HCT116 (cell line): ENCODE measurements around the gene CCDC107. TPM values are rescaled to one million over a fixed set of nuclear protein-coding genes. Genes with fewer than 3 reads are reported as not detected.

Experiments used
- ATAC-seq: fragments of 200-7000 bp; cut with Tn5 transposase; 2 replicates; pipeline ENCODE4 v1.9.1; 2020; ENCODE audit warnings: mild to moderate bottlenecking, moderate library complexity
- BruUV-seq: library from RNA; stranded (reverse); fragments of 400-500 nt; replicated peaks from 2 replicates; lab custom pipeline; 2021; lab: Mats Ljungman, UMichigan
- CTCF ChIA-PET: fragments of 300-600 bp; sonication (Branson Sonifier 250); formaldehyde crosslinking; loops from one replicate; lab custom pipeline; 2021; ENCODE audit warnings: antibody characterized with exemption; lab: Charles Lee
- POLR2A ChIA-PET: fragments of 300-600, 350-600 bp; sonication (Branson Sonifier 250); formaldehyde crosslinking; loops from one replicate; lab custom pipeline; 2021; ENCODE audit warnings: antibody characterized with exemption; lab: Charles Lee
- RAD21 ChIA-PET, 2 experiments: fragments of 300-600 bp; sonication (Branson Sonifier 250); formaldehyde crosslinking; loops; one replicate each; lab custom pipeline; 2023; ENCODE audit warnings: low total read pairs in 2 of 2; ENCODE audit not compliant: uncharacterized antibody in 2 of 2, unreplicated experiment in 2 of 2, low non-redundant PET in 1 of 2; lab: Charles Lee
- DNase-seq: peaks from one replicate; pipeline ENCODE4 v3.0.0-alpha.2; 2010; ENCODE audit warnings: low read depth, low spot score
- H2AFZ ChIP-seq: fragments of 200-600 bp; shearing (Covaris generic), sonication (generic); 2 replicates; pipeline ENCODE4 v1.6.1; 2017; ENCODE audit warnings: low read depth, mixed run types, mixed read lengths, antibody characterized with exemption, low read length; ENCODE audit not compliant: poor library complexity, severe bottlenecking
- H3K27ac ChIP-seq: 2 replicates; pipeline ENCODE4 v1.5.1; 2012; ENCODE audit warnings: low read depth, low read length
- H3K27me3 ChIP-seq: fragments of 200-600 bp; sonication (generic); 2 replicates; pipeline ENCODE4 v1.6.1; 2016; ENCODE audit warnings: mixed run types, low read length, mixed read lengths; ENCODE audit not compliant: insufficient read depth
- H3K36me3 ChIP-seq, 2 experiments: fragments of 200-500 bp in 1 of 2; fragments of 200-600 bp in 1 of 2; sonication (Bioruptor generic) in 1 of 2; sonication (generic) in 1 of 2; 2 replicates each; pipeline versions ENCODE4 v1.5.1 to v1.6.1; 2014 to 2016; ENCODE audit warnings: low read length in 2 of 2, inconsistent platforms in 1 of 2, mixed read lengths in 1 of 2, mixed run types in 1 of 2; ENCODE audit not compliant: insufficient read depth in 2 of 2, control insufficient read depth in 1 of 2
- H3K4me1 ChIP-seq, 2 experiments: fragments of 200-600 bp in 1 of 2; sonication (generic) in 1 of 2; 2 replicates each; pipeline versions ENCODE4 v1.5.1 to v1.6.1; 2012 to 2017; ENCODE audit warnings: low read length in 2 of 2, inconsistent platforms in 1 of 2, mild to moderate bottlenecking in 1 of 2, mixed read lengths in 1 of 2, mixed run types in 1 of 2, moderate library complexity in 1 of 2; ENCODE audit not compliant: insufficient read depth in 2 of 2, control insufficient read depth in 1 of 2
- H3K4me2 ChIP-seq: fragments of 200-600 bp; sonication (generic); 2 replicates; pipeline ENCODE4 v1.6.1; 2017; ENCODE audit warnings: mixed run types, low read length, mixed read lengths
- H3K4me3 ChIP-seq, 2 experiments: fragments of 200-600 bp in 1 of 2; sonication (generic) in 1 of 2; replicated peaks in 1 of 2; 2 replicates each; pipeline ENCODE4 v1.5.1; 2011 to 2016; ENCODE audit warnings: low read length in 2 of 2, control low read depth in 1 of 2, low read depth in 1 of 2, mild to moderate bottlenecking in 1 of 2, mixed read lengths in 1 of 2, mixed run types in 1 of 2
- H3K79me2 ChIP-seq: fragments of 200-600 bp; sonication (generic); 2 replicates; pipeline ENCODE4 v1.6.1; 2017; ENCODE audit warnings: mild to moderate bottlenecking, mixed run types, low read length, moderate library complexity, mixed read lengths; ENCODE audit not compliant: insufficient read depth
- H3K9ac ChIP-seq: fragments of 200-600 bp; sonication (generic); 2 replicates; pipeline ENCODE4 v1.6.1; 2016; ENCODE audit warnings: low read length, mixed read lengths
- H3K9me2 ChIP-seq: fragments of 200-600 bp; sonication (generic), shearing (Covaris generic); 2 replicates; pipeline ENCODE4 v1.6.1; 2017; ENCODE audit warnings: mixed run types, mild to moderate bottlenecking, moderate library complexity; ENCODE audit not compliant: insufficient read depth
- H3K9me3 ChIP-seq, 2 experiments: fragments of 200-500 bp in 1 of 2; fragments of 200-600 bp in 1 of 2; sonication (Bioruptor generic) in 1 of 2; sonication (generic) in 1 of 2; 2 replicates each; pipeline ENCODE4 v1.6.1; 2014 to 2017; ENCODE audit warnings: low read length in 2 of 2, mixed read lengths in 2 of 2, inconsistent platforms in 1 of 2, low read depth in 1 of 2, mild to moderate bottlenecking in 1 of 2, mixed run types in 1 of 2, moderate library complexity in 1 of 2; ENCODE audit not compliant: control insufficient read depth in 1 of 2, insufficient read depth in 1 of 2
- H4K20me1 ChIP-seq: fragments of 200-600 bp; sonication (generic), shearing (Covaris generic); 2 replicates; pipeline ENCODE4 v1.6.1; 2017; ENCODE audit warnings: mixed run types, mild to moderate bottlenecking, moderate library complexity; ENCODE audit not compliant: insufficient read depth
- CBX3 ChIP-seq: IDR thresholded peaks from 2 replicates; pipeline ENCODE4 v1.6.1; 2012; ENCODE audit warnings: low read depth
- EGR1 ChIP-seq: IDR thresholded peaks from 2 replicates; pipeline ENCODE4 v1.6.1; 2012; ENCODE audit warnings: low read depth
- EZH2phosphoT487 ChIP-seq: fragments of 200-600 bp; IDR thresholded peaks from 2 replicates; pipeline ENCODE4 v1.6.1; 2018; ENCODE audit warnings: antibody characterized with exemption, borderline replicate concordance
- POLR2A ChIP-seq: IDR thresholded peaks from 2 replicates; pipeline ENCODE4 v1.7.0; 2011; ENCODE audit warnings: borderline replicate concordance; ENCODE audit not compliant: insufficient read depth, insufficient read length; ENCODE audit errors: extremely low read depth
- RAD21 ChIP-seq: IDR thresholded peaks from 2 replicates; pipeline ENCODE4 v1.6.1; 2012; ENCODE audit warnings: low read depth, mild to moderate bottlenecking
- SP1 ChIP-seq: IDR thresholded peaks from 2 replicates; pipeline ENCODE4 v1.6.1; 2012; ENCODE audit warnings: low read depth
- SRF ChIP-seq: IDR thresholded peaks from 2 replicates; pipeline ENCODE4 v1.6.1; 2012; ENCODE audit warnings: low read depth
- TCF7L2 ChIP-seq: IDR thresholded peaks from 2 replicates; pipeline ENCODE4 v1.7.0; 2011; ENCODE audit warnings: borderline replicate concordance, inconsistent platforms; ENCODE audit not compliant: insufficient read depth, insufficient read length; ENCODE audit errors: extremely low read depth
- ZFX ChIP-seq: fragments of 450-650 bp; IDR thresholded peaks from 2 replicates; pipeline ENCODE4 v1.6.1; 2017
- ZNF274 ChIP-seq: fragments of 200-500 bp; sonication (Bioruptor generic); IDR thresholded peaks from 2 replicates; pipeline ENCODE4 v1.6.1; 2014; ENCODE audit warnings: mild to moderate bottlenecking, low read depth, low read length, inconsistent platforms
- intact Hi-C: fragments of 100-400 bp; cut with micrococcal nuclease; formaldehyde crosslinking; loops from 2 replicates; pipeline ENCODE4 v1.10.0; 2022
- total RNA-seq: library from RNA; stranded (reverse); gene quantifications from one replicate; pipeline ENCODE4 v1.2.1, GENCODE V29; 2021; ENCODE audit not compliant: unreplicated experiment
- TF ChIP-seq, protein P1 (sequence below): IDR thresholded peaks from 2 replicates; pipeline ENCODE4 v1.6.1; 2012

The CCDC107 gene
- total RNA-seq, 1 experiment from 2014 or later: 11.1 TPM

DNA sequence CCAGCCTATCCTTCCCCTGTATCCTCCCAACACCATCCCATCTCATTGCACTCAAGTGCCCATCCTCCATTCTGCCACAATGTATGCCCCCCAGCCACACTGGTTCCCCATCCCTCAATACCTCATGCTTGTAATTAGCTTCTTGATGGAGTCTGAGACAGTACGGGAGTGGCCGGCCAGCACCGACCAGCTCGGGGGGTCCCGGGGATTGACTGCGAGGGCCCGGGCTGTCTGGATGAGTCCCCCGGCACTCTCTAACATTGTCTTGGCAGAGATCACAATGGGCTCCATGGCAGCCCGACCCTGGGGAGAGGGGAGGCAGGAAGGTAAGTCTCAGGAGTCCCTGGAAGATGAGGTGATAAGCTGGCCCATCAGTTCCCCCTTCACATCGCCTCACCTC lies 48.9 kb downstream of the CCDC107 start (continued):
- no peak for TF ChIP-seq EZH2phosphoT487
- TF ChIP-seq ZNF274: no peak
- TF ChIP-seq RAD21: no peak
- no peak for TF ChIP-seq CBX3

DNA sequence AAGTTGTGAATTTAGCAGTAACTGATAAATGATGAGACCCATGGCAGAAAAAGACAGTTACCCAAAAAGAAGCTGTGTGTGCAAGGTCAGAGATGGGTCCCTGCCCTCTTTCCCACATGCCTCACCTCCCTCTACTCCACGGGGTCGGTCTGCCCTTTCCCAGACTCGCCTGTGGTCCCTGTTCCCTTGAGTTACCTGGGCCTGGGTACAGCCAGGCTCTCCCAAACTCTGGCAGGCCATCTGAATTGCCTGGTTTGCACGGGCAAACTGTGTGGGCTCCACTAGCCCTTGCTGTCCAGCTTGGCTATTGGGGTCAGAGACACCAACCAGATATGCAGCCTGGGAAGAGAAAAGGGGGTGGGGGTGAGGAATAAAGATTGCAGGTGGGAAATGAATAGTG lies 50.1 kb downstream of the CCDC107 start:
- DNase-seq: no peak
- TF ChIP-seq SP1 (no peak), EGR1 (no peak), ZFX (no peak), SRF (no peak), POLR2A (no peak), CBX3 (no peak), TCF7L2 (no peak)
- TF ChIP-seq, protein P1, sequence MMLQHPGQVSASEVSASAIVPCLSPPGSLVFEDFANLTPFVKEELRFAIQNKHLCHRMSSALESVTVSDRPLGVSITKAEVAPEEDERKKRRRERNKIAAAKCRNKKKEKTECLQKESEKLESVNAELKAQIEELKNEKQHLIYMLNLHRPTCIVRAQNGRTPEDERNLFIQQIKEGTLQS: no peak
- no peaks in the 10 kb centered on the region for H3K9me2 ChIP-seq
- intact Hi-C loops: no loop called here
- CTCF ChIA-PET: no interaction called here
- H4K20me1 ChIP-seq: no peaks in the 10 kb centered on the region
- H3K9me3 ChIP-seq: no peaks in the 10 kb centered on the region
- H3K27ac ChIP-seq: no peak overlapping the region
- no peaks in the 10 kb centered on the region for H3K79me2 ChIP-seq
- no TSS peak for BruUV-seq
- ATAC-seq: no peak
- no peak overlapping the region for H2AFZ ChIP-seq
- no peak overlapping the region for H3K9ac ChIP-seq
- H3K27me3 ChIP-seq: no peaks in the 10 kb centered on the region
- no peak overlapping the region for H3K4me3 ChIP-seq
- POLR2A ChIA-PET: no interaction called here
- no peaks in the 10 kb centered on the region for H3K4me1 ChIP-seq
- H3K36me3 ChIP-seq: peaks cover 55 to 74% of the 10 kb centered on the region in 2 experiments
- H3K4me2 ChIP-seq: no peak overlapping the region
- RAD21 ChIA-PET: no interaction called here
